Mesodermal cell (in vitro differentiated cells): ENCODE results near the gene SCFD2.

Experiments
- H3K27ac ChIP-seq: 2 replicates; pipeline ENCODE4 v1.7.0; 2013; ENCODE audit warnings: mild to moderate bottlenecking, low read depth, low read length, moderate library complexity; ENCODE audit not compliant: severe bottlenecking
- H3K36me3 ChIP-seq: 2 replicates; pipeline ENCODE4 v1.7.1; 2013; ENCODE audit warnings: mild to moderate bottlenecking, low read length, moderate library complexity; ENCODE audit not compliant: control insufficient read depth, insufficient read depth
- H3K4me1 ChIP-seq: one replicate; pipeline ENCODE4 v1.7.1; 2013; ENCODE audit warnings: mild to moderate bottlenecking, low read length; ENCODE audit not compliant: insufficient read depth, control insufficient read depth, poor library complexity, severe bottlenecking
- H3K4me3 ChIP-seq: 2 replicates; pipeline ENCODE4 v1.7.0; 2013; ENCODE audit warnings: low read length, control low read depth, mild to moderate bottlenecking; ENCODE audit not compliant: insufficient read depth, poor library complexity, severe bottlenecking; ENCODE audit errors: extremely low read depth
- H3K9me3 ChIP-seq: 2 replicates; pipeline ENCODE4 v1.7.1; 2013; ENCODE audit warnings: mild to moderate bottlenecking, low read length, moderate library complexity; ENCODE audit not compliant: control insufficient read depth
- WGBS, 2 experiments: methylation state at CpG; one replicate each; pipeline ENCODE4 v1.1.5; 2013; ENCODE audit warnings: missing lambda C conversion rate in 2 of 2; ENCODE audit not compliant: insufficient coverage in 2 of 2; 5-methylcytosine and 5-hydroxymethylcytosine counted together

SCFD2 gene

DNA sequence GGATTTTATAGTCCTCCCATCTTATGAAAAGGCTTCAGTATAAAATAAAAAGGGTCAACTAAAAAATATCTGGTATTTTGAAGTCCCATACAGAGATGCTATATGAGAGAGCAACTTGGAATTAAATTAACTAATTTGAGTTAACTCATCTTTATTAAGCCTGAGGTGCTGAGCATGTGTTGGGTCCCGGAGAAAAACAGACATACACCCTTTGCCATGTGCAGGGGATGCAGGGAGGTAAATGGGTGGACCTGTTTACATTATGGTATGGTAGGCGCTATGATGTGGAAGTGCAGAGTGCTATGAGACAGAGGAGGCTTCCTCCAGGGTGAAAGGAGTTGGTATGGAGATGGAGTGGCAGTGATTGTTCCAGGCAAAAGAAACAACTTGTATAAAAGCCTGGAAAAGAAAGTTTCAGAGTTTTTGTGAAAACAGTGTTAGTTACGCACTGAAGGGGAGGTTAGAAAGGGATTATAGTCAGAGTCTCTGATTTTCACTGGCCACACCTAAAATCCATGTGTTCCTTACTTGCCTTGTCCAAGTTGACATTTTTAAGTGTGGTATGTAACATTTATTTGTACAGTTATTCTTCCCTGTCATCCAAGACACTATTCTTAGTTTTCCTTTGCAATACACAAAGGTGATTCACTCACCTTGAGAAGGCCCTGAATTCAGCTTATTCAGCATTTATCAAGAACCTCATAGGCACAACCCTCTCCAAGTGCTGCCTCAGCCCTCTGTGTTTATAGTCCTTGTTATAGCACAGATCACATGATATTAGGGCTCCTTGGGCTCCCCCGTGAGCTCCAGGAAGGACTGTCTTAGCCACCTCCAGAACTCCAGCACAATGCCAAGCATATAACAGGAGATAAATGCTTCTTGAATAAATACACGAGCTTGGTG is 351.7 kb downstream of the SCFD2 start:
- Histone ChIP-seq H3K4me3 (no peak overlapping the region), H3K9me3 (no peaks in the 10 kb centered on the region), H3K36me3 (no peaks in the 10 kb centered on the region), H3K4me1 (peaks cover 20% of the 10 kb centered on the region), H3K27ac (no peak overlapping the region)
- WGBS, 2 experiments = 95 to 100% methylated on average over 3 of the region's 5 CpGs

DNA sequence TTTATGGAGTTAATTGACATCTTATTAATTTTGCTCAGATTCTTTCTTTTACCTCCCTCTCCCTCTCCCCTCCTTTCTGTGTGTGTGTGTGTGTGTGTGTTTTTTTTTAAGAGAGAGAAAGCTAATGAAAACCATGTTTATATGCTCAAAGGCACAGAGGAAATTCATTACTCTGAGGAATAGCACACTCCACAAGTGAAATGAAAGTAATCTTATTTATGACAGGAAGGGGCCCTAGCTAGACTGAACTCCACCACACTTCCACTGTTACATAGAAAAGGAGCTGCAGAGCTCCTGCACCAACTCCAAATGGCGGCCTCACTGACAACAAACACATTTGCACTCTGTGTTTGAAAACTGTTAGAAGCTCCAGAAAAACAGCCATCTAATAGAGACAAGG is 353.1 kb downstream of the SCFD2 start:
- no peak overlapping the region for H3K4me3 ChIP-seq
- H3K9me3 ChIP-seq = peaks cover 2% of the 10 kb centered on the region
- 50% methylated on average over 1 of the region's 1 CpG; no CpG with 5 or more reads in 1 of the 2 experiments for WGBS, 2 experiments
- H3K4me1 ChIP-seq = peaks cover 20% of the 10 kb centered on the region
- no peaks in the 10 kb centered on the region for H3K36me3 ChIP-seq
- H3K27ac ChIP-seq = no peak overlapping the region

DNA sequence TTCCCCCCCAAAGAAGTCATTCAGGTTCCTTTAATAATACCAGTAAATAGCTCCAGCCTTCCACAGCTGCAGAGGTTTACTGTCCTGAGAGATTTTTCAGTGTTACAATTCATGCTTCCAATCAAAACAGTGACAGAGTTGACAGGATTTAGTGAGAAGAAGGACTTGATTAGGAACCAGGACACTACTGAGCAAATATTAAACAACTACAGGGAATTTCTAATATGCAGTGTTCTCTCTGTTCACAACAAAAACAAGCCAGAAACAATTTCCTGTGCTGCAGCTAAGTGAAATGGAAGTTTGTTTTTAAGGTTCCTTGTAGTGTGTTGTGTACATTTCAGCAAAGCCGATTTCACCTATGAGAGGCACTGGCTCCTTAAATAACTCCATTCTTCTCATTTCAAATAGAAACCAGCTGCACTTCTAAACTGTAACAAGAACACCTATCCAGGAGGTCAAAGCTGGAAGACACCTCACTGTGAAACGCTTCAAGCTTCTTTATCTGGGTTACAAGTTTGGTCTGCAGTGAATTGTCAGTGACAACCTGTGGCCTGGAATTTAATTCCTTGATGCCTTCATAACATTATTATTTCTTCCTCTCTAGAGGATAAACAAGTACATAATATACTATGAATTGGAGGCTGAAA is 354.5 kb downstream of the SCFD2 start:
- Histone ChIP-seq H3K27ac (no peak overlapping the region), H3K9me3 (peaks cover 3% of the 10 kb centered on the region), H3K4me3 (no peak overlapping the region), H3K36me3 (no peaks in the 10 kb centered on the region), H3K4me1 (peaks cover 19% of the 10 kb centered on the region)
- no CpG with 5 or more reads among the region's 2 CpGs for WGBS, 2 experiments

DNA sequence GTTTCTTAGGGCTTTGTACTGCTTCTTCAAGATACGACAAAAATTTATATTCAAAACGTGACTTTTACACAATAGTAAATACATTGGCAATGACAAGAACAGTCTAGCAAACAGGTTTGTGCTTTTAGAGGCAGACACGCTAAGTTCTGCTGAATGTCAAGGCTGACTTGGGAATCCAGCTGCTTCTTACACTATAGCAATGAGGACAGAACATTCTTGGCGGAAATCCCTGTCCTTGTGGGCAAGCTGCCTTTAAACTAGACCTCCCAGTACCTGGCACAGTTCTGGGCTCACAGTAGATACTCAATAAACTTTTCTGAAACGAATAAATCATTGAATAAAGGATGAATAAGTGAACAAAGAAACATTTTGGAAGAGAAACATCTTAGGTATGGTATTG is 355.5 kb downstream of the SCFD2 start:
- Histone ChIP-seq H3K27ac (no peak overlapping the region), H3K36me3 (no peaks in the 10 kb centered on the region), H3K9me3 (peaks cover 3% of the 10 kb centered on the region), H3K4me3 (no peak overlapping the region), H3K4me1 (peaks cover 12% of the 10 kb centered on the region)
- 90 to 100% methylated on average over 1 to 3 of the region's 5 CpGs for WGBS, 2 experiments

DNA sequence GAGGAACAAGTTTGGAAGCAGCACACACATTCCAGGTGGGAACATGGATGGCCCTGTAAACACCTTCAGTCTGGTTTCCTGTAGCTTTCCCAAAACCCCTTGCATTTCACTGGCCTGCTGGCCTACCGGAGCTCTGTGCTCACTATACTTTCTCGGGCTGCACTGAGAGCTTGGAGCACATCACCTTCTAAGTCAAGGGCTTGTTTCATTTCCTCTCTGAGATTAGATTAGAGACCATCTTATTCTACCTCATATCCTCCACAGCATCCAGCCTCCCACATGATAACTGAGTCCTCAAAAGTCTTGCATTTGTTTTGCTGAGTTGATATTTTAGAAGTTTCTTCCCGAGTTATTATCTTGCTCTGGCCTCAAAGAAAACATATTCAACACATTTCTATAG is 356.0 kb downstream of the SCFD2 start:
- H3K9me3 ChIP-seq = peaks cover 3% of the 10 kb centered on the region
- peaks cover 12% of the 10 kb centered on the region for H3K4me1 ChIP-seq
- no peak overlapping the region for H3K4me3 ChIP-seq
- WGBS, 2 experiments = 76 to 78% methylated on average over 2 of the region's 3 CpGs
- no peak overlapping the region for H3K27ac ChIP-seq
- H3K36me3 ChIP-seq = no peaks in the 10 kb centered on the region

DNA sequence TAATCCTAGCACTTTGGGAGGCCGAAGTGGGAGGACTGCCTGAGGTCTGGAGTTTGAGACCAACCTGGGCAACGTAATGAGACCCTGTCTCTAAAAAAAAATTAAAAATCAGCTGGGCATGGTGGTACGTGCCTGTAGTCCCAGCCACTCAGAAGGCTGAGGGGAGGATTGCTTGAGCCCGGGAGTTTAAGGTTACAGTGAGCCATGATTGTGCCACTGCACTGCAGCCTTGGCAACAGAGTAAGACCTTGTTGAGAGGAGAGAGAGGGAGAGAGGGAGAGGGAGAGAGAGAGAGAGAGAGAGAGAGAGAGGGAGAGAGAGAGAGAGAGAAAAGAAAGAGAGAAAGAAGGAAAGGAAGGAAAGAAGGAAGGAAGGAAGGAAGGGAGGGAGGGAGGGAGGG is 358.8 kb downstream of the SCFD2 start:
- no peak overlapping the region for H3K4me3 ChIP-seq
- H3K4me1 ChIP-seq = peaks cover 7% of the 10 kb centered on the region
- H3K36me3 ChIP-seq = no peaks in the 10 kb centered on the region
- 91 to 96% methylated on average over 4 of the region's 4 CpGs for WGBS, 2 experiments
- peaks cover 3% of the 10 kb centered on the region for H3K9me3 ChIP-seq
- no peak overlapping the region for H3K27ac ChIP-seq

DNA sequence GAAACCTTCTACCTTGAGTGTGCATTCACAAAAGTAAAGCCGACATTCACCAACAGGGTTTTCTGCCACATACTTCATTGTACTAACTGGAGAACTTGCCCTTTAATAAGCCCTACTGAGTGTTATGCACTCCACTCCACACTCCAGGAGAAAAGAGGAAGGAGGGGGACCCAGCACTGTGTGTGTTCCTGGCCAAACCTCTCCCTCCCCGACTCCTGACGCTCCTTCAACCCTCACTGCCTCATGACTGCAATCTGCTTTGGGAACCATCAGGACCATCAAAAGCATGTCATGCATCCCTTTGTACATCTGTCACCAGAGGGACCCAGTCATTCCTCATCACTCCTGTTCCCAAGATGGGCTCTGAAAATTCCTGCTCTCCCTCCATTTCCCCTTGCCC is 360.1 kb downstream of the SCFD2 start:
- Histone ChIP-seq H3K4me1 (no peaks in the 10 kb centered on the region), H3K27ac (no peak overlapping the region), H3K9me3 (peaks cover 3% of the 10 kb centered on the region), H3K4me3 (no peak overlapping the region), H3K36me3 (no peaks in the 10 kb centered on the region)
- WGBS, 2 experiments = 86 to 100% methylated on average over 2 to 3 of the region's 3 CpGs

DNA sequence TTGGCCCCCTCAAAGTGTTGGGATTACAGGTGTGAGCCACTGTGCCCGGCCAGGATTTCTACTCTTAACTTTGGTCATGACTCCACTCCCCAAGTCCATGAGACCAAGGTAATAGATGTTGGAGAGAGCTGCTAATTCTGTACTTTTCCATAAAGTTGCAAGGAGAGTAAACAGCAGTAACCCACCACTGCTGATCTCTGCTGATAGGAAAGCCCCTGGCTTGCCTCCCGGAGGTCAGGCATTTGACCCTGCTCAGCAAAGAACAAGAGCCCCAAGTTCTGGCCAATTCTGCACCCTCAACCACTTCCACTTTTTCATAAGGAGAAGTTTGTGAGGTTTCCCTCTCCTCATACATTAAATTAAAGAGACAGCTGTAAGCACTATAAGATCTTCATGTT is 360.7 kb downstream of the SCFD2 start:
- WGBS, 2 experiments = 83% methylated on average over 1 of the region's 2 CpGs; no CpG with 5 or more reads in 1 of the 2 experiments
- Histone ChIP-seq H3K27ac (no peak overlapping the region), H3K9me3 (peaks cover 3% of the 10 kb centered on the region), H3K36me3 (no peaks in the 10 kb centered on the region), H3K4me1 (no peaks in the 10 kb centered on the region), H3K4me3 (no peak overlapping the region)

DNA sequence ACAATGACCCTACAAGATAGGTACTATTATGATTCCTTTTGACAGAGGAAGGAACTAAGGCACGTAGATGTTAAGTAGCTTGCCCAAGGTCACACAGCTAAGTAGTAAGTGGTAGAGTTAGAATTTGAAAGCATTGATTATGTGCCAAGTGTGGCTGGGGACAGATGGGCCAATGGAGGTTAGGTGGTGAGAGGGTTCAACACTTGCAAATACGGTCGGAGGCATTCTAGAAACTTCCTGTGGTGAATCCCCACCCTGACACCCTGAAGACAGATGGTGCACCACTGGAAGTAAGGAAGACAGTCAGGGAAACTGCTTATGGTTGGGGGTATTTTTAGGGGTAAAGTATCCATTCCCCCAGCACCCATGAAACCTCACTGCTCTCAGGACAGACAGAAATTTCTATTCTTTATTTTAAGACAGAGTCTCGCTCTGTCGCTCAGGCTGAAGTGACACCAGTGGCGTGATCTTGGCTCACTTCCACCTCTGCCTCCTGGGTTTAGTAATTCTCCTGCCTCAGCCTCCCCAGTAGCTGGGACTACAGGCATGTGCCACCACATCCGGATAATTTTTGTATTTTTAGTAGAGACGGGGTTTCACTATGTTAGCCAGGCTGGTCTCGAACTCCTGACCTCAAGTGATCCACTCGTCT is 361.2 kb downstream of the SCFD2 start:
- 93 to 94% methylated on average over 8 of the region's 10 CpGs for WGBS, 2 experiments

DNA sequence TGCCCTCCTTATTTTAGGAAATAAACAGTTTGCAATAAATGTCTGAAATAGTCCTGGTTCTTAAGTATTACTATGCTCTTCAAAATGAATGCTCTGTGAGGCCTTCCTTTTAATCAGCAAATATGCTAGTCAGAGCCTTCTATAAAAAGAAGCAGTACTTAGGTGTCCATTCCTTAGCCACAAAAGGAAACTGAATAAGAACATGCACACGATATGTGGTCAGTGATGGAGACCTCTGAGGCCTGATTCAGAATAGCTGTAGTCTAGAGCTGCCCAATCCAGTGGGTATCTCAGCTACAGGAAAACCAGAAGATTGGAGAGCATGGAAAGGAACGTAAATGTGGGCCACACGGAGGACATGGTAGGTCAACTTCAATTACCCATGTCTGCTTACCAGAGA is 361.9 kb downstream of the SCFD2 start:
- 100% methylated on average over 1 to 3 of the region's 3 CpGs for WGBS, 2 experiments
- H3K36me3 ChIP-seq = no peaks in the 10 kb centered on the region
- no peak overlapping the region for H3K4me3 ChIP-seq

More for the DNA sequence above, 361.2 kb downstream of the SCFD2 start:
- no peak overlapping the region for H3K4me3 ChIP-seq
- H3K4me1 ChIP-seq = no peaks in the 10 kb centered on the region
- no peak overlapping the region for H3K27ac ChIP-seq
- peaks cover 3% of the 10 kb centered on the region for H3K9me3 ChIP-seq
- no peaks in the 10 kb centered on the region for H3K36me3 ChIP-seq

More for the DNA sequence above, 361.9 kb downstream of the SCFD2 start:
- no peak overlapping the region for H3K27ac ChIP-seq
- H3K9me3 ChIP-seq = peaks cover 3% of the 10 kb centered on the region
- no peaks in the 10 kb centered on the region for H3K4me1 ChIP-seq
